HL-60/S4 (cell line): ENCODE data around the gene RPN1.
"Not testable (repeated sequence)": the region's sequence is repeated elsewhere in the genome, so short reads cannot be mapped to it uniquely, and the experiment has no call there.

ENCODE experiments used
- in situ Hi-C: fragments of 300-500 bp; cut with MboI; formaldehyde crosslinking; loops from 2 replicates; pipeline ENCODE4 v1.14.3; 2022; ENCODE audit warnings: low sequenced_read_pairs

The RPN1 gene

GRCh38 chr3:128650096-128651050 lies at the start of gene RPN1:
TSS of gene RPN1 (minus strand) at chr3:128650818. CDS start at chr3:128650800, 18 bp downstream.
- in situ Hi-C loops = no loop called here

- in situ Hi-C loops = no loop called here
Measured at GRCh38 chr3:128698211-128699047, 47.8 kb upstream of the RPN1 start.

DNA sequence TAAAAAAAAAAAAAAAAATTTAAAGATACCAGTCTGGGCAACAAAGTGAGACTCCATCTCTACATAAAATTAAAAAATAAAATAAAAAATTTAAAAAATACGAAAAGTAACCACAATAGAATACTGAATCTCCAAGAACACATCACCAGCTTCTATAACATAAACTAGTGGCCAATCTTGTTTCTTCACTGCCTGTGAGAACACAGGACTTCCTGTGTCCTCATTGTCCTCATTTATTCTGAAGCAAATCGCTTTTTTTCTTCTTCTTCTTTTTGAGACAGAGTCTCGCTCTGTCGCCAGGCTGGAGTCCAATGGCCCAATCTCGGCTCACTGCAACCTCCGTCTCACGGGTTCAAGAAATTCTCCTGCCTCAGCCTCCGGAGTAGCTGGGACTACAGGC lies 46.7 kb upstream of the RPN1 start:
- in situ Hi-C loops = no loop called here

DNA sequence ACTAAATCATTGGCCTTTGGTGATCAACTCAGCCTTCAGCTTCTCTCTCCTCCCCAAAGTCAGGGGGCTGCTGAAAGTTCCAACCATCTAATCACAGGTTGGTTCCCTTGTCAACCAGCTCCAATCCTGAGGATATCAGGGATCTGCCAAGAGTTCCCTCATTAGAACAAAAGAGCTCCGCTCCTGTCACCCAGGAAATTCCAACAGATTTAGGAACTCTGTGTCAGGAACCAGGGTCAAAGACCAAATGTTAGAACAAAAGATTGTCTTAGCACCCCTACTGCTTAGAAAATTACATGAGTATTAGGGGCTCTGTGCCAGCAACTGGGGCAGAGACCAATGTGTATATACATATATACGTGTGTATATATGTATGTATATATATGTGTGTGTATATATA lies 43.1 kb upstream of the RPN1 start:
- in situ Hi-C loops = no loop called here

GRCh38 chr3:128689060-128689459 lies 38.4 kb upstream of the RPN1 start:
- in situ Hi-C loops = no loop called here

- in situ Hi-C loops = no loop called here
Measured at GRCh38 chr3:128686465-128686864, 35.8 kb upstream of the RPN1 start.

DNA sequence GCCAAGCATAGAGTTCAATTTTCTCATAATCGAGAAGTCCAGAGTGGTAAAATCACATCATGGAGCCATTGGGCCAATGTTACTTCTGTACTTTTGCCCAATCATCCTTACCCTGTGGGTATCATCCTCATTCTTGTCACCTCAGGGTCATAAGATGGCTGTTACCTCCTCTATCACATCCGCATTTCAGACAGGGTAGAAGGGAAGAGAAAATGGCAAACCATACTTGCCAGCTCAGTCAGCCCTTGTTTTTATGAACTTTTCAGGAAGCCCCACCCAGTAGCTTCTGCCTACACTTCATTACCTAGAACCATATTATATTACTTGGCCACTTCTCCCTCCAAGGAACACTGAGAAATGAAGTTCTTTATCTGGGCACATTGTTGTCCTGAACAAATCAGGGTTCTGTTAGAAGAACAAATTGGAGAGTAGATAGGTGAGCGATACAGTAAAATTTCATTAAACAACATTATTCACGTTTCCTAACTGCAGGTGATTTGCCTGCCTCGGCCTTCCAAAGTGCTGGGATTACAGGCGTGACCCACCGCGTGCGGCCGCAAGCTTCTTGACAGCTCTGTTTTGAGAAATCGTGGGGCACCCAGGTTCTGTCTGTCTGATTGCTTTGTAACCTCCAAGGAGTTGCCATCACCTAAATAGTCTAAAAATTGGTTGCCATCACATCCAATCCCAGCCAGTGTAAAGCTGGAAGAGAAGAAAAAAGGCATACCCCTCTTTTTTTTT lies 34.5 kb upstream of the RPN1 start:
- in situ Hi-C loops = no loop called here

- in situ Hi-C loops = no loop called here
Measured at GRCh38 chr3:128683957-128684356, 33.3 kb upstream of the RPN1 start.

- in situ Hi-C loops = no loop called here
Measured at GRCh38 chr3:128681369-128681829, 30.8 kb upstream of the RPN1 start.

- in situ Hi-C loops = no loop called here
Measured at GRCh38 chr3:128680603-128681368, 30.2 kb upstream of the RPN1 start.

- in situ Hi-C loops = no loop called here
Measured at GRCh38 chr3:128679338-128679737, 28.7 kb upstream of the RPN1 start.

GRCh38 chr3:128675802-128676201 lies 25.2 kb upstream of the RPN1 start:
- in situ Hi-C loops = not testable (repeated sequence)

- in situ Hi-C loops = no loop called here
Measured at GRCh38 chr3:128674161-128674784, 23.7 kb upstream of the RPN1 start.

- in situ Hi-C loops = no loop called here
Measured at GRCh38 chr3:128667641-128668040, 17.0 kb upstream of the RPN1 start.

DNA sequence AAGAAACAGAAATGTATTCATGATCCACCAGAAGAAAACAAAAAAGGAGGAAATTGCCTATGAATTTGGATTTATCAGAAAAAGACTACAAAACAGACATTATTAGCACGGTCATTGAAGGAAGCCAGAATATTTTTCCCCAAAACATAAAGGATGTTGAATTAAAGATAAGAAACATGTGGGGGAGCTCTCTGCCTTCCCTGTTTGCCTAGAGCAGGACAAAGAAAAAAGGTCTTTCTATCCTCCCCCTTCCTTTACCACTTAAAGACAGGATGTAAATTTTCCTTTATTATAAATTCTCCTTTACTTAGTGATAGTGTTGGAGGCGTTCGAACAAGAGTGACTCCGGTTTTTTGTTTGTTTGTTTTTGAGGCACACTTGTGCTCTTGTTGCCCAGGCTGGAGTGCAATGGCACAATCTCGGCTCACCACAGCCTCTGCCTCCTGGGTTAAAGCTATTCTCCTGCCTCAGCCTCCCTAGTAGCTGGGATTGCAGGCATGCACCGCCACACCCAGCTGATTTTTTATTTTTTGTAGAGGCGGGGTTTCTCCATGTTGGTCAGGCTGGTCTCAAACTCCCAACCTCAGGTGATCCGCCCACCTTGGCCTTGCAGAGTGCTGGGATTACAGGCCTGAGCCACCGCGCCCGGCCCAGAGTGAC lies 14.9 kb upstream of the RPN1 start:
- in situ Hi-C loops = no loop called here

- in situ Hi-C loops = no loop called here
Measured at GRCh38 chr3:128663151-128663550, 12.5 kb upstream of the RPN1 start.

DNA sequence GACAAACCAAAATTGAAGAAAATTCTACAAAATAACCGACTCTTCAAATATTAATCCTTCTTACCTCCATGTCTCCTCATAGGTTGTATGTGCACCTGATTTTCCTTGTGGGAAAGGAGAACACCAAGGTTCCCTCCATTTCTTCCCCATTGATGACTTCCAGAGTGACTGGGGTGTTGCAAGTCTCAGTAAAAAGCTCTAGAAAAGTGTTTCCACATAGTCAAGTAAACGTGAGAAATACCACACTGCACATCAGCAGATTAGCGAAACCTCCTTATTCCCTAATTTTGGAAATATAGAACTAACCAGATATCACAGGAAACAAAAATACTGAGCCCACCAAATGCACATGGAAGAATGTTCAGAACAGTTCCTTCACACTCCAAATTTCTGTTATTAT lies 4.9 kb upstream of the RPN1 start:
- in situ Hi-C loops = no loop called here

- in situ Hi-C loops = not testable (repeated sequence)
Measured at GRCh38 chr3:128653993-128654805, 3.6 kb upstream of the RPN1 start.
